NCI-H1694 treated with DMSO at 0.1 percent for 48 hours (cell line): ENCODE measurements around the gene PKNOX2.

Source experiments
- DNase-seq: peaks from one replicate; lab custom pipeline; 2025; lab: John Stamatoyannopoulos, UW

PKNOX2 gene

DNA sequence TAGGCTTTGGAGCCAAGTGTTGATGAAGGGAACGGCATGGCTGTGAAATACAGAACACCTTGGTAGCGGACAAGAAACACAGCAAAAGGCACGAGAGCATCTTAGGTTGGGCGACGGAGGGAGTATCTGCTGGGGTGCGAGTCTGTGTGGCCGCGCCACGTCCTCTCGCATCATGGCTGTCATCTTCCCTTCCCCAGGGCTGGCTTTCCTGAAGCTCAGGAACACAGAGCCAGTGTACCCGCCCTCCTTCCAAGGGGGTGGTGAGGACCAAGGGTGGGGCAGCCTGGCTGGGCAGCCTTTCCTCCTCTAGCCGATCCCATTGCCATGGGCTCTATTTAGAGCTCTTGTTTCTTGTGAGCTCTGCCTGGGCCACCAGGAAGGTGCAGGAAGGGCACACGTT is 177.1 kb downstream of the PKNOX2 start:
- DNase-seq, result no peak

DNA sequence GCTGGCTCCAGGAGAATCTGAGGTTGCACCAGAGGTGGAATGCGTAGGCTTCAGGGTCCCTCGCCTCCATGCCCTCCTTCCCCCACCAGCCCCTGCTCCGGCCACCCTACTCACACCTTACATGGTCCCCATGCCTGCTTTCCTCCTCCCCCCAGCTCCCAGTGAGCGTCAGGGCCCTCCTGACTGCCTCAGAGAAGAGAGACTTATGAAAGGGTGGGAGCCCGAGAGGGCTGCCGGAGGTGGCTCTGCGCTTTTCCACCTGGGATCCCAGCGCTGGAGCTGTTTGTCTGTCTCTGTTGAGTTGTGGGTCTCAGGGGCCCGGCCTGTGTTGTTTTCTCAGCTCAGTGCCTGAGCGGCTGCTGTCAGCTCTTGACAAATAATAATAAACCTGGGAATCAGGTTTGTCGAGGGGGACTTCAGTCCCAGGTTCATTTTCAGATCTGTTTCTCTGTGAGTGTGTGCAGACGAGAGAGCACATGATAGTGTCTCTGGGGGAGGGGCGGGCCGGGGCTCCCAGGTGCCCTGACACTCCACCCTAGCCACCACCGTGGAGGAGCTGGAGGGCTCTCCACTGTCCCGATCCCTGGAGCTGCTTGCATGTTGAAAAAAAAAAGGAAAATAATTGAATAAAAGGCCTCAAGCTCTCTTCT is 177.9 kb downstream of the PKNOX2 start:
- DNase-seq, result no peak

DNA sequence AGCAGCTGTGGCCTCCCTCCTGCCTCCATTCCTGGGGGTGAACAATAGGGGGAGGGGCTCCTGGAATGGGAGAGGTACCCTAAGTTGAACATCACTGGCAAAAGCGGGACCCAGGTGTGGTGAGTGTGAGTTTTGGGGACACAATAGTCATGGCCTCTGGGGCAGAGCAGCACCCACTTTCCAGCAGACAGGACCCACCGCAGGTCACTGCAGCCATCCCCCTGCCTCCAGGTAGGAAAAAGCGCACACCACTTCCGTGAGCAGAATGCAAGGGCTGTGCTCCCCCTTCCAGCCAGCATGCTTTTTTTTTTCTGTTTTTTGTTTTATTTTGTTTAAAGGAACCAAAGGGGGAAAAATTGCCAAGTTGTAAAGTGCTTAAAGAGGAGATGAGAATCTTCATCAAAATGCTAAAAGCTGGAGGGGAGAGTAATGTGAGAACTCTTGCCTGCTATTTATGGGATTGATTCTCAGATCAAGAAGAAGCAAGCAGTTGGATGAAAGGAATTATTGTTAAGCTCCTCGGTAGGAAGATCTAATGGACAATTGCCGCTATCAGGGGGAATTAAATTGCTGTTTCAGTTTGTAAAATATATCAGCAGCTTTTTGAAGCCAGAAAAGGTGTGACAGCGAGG is 178.7 kb downstream of the PKNOX2 start:
- no peak for DNase-seq

DNA sequence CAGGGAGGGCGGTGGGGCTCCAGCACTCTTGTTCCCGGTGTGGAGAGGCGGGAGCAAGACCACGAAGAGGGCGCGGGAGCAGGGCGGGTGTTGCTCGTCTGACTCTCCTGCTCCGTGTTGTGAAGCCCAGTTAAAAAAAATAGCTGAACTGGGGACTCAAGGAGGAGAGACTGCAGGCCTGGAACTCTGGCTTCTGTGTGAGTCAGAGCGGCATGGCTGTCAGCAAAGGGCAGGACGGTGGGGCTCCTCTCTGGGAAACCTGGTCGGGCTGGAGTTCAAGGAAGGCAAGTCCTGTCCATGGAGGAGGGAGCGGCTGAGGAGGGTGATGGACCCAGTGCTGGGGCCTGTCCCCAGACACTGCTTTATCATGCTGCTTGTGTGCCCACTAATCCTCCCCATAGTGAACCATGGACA is 179.2 kb downstream of the PKNOX2 start:
- DNase-seq, result no peak

DNA sequence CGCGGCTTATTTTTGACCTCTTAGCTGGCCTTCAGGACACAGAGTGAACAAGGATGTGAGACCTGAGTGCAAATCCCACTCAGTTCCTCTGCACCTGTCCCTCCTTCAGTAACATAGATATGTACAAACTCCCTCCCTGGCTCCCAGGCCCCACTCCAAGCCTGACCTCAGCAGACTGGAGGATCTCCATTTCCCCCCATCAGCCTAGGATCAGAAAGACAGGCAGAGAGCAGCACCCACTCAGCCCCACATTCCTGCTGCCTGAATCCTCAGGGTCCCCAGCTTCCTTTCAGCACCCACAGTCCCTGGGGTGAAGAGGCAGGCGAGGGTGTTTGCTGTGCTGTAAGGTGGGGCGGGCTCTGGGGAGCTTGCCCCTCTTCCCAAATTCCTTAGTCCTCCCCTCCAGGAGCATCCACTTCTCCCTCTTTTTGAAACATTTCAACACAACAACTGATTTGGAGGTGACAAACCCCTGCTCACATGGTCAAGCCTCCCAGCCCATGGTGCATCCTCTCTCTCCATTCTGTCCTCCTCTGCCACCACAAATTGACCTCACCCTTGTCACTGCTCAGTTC is 180.4 kb downstream of the PKNOX2 start:
- DNase-seq, result no peak

DNA sequence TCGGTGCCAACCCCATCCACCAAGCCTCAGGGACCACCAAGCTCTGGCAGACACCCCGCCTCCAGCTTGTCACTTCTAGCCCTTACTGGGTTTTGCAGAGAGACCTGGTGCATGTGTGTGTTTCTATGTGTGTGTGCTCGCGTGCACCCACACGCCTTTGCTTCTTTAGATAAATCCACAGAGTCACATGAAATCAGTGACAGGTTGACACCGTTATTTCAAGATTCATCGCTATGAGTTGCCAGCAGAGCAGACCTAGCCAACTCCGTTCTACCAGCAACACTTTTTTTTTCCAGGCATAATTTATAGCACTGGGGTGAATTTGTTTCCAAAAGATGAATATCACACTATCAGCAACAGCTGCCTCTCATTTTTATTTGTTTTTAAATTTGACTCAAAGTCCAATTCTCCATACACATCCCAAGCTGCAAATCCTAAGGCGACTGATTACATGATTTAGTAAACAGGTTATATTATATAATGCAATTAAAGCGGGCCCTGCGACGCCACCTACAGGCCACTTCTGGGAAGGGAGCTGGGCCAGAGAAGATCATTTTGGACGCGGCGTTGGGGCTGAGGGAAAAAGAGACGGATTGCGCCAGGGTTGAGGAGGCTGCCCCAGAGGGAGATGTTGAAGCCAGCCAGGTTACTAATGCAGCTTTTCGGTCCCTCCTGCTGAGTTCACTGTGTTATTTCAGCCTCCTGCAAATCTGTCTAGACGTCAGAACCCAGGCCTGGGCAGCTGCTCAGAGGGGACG is 181.0 kb downstream of the PKNOX2 start:
- peak; percentile 32 for DNase-seq

DNA sequence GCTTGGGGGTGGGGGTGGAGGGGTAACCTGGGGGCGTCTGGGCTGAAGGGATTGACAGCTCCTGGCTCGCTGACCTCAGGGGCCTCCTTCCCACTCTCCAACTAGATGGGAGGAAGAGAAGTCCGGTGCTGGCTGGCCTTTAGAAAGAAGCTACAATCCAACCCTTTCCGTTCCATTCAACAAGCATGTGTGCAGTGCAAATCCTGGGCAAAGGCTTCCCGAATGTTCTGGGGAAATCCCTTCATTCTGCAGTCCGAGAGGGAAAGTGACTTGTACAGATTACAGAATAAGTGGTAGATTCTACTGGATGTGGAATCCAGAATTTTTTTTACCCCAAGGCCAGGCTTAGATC is 181.6 kb downstream of the PKNOX2 start:
- DNase-seq, result no peak

DNA sequence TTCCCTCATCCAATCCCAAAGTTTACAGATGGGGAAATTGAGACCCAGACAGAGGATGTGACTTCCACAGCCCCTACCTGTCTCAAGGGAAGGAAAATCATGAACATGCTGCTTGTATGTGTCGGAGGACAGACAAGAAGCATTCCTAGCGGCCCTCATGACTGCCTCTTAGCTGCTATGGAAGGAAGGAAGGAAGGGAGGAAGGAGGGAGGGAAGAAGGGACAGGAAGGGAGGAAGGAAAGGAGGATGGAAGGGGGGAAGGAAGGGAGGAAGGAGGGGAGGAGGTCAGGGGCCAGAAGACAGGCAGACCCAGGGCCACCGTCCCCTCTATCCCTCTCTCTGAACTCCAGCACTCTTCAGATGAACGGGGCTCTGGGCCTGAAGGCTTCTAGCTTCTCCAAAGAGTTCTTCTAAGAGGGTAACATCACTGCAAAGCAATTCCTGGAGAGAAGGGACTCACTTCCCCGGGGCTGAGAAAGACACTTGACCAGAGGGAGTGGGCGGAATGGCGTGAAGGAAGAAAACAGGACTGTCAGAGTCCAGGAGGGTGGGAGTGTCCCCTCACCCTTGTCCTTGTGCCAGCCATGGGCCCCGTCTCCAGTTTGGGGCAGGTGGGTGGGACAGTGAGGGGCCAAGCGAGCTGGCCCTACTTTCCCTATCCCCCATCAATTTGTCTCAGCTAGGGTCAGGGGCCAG is 182.2 kb downstream of the PKNOX2 start:
- no peak for DNase-seq

DNA sequence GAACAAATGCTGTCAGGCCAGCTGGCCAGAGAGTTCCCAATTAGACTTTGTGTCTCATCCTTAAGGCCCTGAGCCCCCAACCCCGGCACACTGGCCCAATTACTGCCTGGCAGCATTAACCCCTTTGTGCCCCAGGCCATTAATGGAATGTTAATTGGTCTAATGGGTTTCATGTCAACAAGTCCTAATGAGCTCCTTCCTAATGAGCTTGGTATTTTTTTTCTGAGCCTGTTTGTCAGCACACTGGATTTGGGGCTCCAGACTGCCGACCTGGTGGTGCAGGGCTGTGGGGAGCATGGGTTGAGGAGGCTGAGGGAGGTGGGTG is 182.7 kb downstream of the PKNOX2 start:
- no peak for DNase-seq

DNA sequence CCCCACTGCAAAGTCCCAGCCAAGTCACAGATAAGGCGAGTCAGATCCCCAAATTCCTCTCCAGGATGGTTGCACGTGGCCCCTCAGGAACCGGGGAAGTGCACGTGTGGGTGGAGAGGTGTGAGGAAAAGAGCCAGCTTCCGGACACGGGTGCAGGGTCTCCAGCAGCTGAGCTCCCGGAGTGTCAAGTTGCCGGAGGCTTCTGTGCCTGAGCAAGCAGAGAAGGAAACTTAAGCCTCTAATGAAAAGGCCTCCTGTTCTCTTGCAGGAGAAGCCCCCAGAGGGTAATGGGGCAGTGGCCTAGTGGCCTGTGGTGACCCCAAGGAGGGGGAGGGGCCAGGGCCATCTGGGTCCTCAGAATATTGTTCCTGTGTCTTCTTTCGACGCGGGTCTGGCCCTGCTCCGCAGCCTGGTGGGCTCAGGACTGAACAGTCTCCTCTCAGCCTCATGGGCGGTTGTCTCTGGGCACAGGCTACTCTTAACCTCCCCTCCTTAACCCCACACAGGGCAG is 183.6 kb downstream of the PKNOX2 start:
- no peak for DNase-seq

DNA sequence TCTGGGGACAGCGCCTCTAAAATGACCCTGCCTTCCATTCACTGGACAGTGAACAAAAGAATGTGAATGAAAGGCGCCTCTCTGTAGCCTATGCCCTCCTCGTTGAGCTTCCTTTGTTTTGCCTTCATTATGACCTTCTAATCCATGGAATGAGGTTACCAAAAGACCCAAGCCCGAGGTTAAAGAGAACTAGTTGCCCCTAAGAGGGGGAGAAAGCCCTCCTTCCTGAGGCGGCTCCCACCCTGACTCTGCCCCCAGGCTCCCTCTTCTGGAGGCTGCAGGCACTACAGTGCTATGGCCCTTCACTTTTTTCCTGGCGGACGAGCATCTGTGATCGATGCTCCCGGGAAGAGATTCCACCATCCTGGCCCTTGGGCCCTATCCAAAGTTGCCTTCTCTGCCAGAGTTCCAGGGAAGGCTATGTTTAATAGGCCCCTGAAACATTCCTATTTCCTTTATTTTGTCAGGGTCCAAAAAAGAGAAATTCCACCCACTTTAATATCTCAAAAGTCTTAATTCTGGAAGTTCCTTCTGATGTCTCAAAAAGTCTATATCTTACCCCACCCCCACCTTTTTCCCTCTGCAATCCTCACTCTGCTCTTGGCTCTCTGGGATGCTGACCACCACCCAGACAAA is 184.2 kb downstream of the PKNOX2 start:
- no peak for DNase-seq

DNA sequence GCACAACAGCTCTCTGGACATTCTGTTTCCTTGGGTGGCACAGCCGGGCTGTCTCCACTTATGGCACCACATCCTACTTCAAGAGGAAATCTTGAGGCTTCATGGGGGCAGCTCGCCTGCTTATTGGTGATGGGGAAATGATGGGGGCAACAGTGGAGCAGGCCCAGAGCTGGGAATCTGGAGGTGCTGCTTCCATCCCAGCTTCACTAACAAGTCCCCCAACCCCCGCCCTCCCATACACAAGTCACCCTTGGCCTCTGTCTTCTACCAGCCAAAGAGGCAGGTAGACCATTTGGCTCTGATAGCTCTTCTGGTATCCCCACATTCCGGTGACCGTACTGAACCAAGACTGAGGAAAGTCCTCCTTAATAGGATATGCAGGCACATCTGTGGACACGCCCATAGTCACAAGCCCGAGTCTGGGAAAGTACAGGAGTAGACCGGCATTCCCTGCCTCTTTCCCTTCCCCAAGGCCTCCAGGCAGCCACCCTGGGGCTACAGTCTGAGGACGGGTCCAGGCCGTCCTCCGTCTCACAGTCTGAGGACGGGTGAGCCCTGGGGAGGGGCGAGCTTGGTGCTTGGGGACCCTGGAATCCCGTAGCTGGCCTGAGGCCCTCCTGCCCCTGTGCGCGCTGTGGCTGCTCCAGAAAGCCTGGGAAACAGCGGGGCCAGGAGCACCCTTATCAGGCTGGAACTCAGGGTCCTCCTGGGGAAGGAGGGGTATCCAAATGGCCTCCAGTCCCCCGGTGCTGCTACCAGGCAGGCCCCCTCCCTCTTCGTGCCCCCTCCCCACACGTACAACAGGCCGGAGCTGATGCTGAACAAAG is 185.9 kb downstream of the PKNOX2 start:
- DNase-seq, result no peak

DNA sequence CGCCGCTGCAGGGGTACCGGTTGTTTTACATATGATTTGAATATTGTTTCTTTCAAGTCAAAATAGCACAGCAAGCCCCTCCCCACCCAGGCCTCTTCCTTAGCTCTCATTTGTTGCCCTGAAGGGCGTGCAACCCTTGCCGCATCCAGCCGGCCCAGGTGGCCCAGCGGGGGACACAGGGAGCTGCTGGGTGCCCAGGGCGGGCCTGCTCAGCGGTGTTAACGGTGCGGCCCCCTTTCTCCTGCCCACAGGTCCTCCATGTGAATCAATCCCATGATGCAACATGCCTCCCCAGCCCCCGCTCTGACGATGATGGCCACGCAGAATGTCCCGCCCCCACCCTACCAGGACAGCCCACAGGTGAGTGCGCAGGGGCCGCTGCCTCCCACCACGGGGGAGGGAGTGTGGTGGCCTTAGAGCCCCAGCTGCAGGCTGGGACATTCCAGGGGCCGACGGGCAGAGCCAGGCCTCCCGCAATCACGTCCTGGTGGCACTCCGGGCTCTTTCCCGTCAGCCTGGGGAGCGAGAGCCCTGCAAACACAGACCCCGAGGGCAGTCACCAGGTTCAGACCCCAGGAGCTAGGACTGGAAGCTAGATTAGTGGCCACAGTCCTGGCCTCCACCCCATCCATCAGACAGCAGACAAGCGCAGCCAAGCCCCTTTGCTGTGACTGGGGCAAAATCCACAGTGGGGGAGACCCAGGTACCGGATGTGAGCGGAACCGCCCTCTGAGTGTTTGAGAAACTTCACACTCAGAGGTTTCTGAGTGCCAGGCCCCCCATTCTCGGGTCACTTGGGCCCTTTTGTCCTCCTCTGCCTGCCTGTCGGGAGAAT is 186.7 kb downstream of the PKNOX2 start:
- DNase-seq, result no peak

DNA sequence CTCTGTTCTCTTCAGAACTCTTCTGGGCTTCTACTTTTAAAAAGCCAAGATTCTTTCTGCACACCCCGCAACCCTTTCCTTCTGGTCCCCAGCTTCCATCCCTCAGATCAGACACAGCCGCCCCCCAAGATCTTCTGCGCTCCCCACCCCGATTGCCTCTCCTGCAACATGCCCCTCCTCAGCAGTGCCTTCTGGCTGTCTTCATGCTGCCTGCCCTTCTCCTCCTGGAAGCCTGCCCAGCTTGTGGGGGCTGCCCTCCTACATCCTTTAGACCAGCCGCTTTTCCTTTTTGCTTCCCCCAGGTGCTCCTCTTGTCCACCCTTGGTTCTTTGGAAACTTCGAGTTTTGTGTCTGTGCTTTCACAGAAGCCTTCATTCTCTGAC is 187.3 kb downstream of the PKNOX2 start:
- no peak for DNase-seq

DNA sequence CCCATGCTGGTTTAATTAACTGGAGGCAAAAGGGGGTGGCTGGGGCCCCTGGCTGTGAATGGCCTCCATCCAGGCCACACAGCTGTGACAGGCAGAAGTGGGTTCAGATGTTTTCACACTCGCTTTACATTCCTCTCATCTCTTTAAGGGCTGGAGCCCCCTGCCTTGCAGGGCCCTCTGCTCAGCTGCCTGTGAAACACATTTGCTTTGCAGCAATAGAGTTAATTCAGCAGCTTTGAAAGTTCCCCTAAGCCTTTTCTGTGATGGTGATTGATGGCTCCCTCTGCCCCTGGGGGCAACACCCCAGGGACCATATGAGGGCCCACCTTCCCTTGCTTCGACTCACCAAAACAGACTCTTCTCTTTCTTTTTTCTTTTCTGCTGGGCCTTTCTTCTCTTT is 192.2 kb downstream of the PKNOX2 start:
- DNase-seq, result no peak

DNA sequence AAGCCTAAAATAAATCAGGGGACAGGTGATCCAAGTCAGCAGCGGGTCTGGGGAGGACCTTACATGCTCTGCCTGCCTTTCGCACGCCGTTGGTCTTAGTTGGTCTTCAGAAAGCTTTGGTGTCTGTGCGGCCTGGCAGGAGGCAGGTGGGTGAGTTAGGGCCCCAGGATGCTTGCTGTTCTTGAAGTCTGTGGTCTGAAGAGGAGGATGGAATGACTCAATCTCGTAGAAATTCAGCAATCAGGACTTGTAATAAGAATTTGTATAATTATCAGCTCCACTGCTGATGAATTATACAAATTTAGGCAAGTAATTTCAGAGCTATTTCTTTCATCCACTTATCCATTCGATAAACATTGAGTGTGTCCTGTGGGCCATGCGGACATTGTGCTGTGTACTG is 193.0 kb downstream of the PKNOX2 start:
- no peak for DNase-seq

DNA sequence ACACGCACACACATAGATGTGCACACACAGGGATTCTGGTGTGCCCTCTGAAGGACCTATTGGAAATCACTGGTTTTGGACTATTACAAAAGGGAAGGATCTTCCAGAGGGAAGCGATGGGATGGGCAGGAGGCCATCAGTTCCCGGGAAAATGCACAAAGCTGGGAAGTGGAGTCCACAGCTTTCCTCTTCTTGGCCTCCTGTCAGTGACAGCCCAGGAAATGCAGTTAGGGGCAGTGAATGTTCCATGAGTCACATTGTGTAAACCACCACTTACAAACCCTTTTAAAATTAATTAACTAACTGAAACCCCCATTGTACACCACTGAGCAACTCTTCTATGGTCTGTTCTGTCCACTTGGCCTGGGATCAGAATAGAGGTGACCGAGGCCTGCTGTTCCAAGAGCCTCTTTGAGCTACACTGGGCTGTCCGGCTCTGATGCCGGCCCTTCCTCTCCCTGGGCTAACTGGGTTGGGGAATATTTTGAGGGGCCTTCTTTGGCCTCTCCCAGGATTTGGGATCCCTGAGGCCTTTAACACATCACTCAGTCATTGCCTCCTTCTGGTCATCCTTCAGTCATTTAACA is 193.8 kb downstream of the PKNOX2 start:
- no peak for DNase-seq

DNA sequence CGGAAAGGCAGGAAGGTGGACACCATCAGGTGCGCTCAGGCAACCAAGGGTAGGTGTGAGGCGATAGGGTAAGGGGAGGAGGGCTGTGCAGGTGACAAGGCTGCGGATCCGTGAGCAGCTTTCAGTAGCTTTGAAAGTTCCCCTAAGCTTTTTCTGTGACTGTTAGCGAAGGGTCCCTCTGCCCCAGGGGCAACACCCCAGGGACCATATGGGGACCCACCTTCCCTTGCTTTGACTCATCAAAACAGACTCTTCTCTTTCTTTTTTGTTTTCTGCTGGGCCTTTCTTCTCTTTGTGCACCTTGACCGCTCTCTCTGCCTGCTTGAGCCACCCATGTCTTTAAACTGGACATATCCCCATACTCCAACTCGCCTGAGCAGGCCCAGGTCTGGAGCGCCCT is 194.6 kb downstream of the PKNOX2 start:
- DNase-seq, result no peak

DNA sequence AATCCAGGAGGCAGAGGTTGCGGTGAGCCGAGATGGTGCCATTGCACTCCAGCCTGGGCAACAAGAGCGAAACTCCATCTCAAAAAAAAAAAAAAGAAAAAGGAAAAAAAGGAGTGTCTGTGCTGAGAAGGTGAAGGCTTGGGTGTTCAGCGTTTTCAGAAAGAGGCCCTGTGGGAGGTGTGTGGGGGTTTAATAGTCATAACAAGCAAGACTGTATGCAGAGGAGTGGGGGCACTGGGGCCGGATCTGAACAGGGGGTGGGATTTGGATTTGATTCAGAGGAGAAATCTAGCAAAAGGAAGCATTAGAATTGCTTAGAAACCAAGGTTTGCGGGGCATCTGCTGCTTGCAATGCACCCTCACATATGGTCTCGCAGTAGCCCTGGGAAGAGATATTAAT is 195.5 kb downstream of the PKNOX2 start:
- no peak for DNase-seq
